T-cell (primary cell): ENCODE results near the gene KLHDC1. TPM values are rescaled to one million over a fixed set of nuclear protein-coding genes. Genes with fewer than 3 reads are reported as not detected.

Source experiments
- ATAC-seq, 4 experiments: fragments of 200-7000 bp in 3 of 4; fragments of 150-1000 bp in 1 of 4; cut with Tn5 transposase; replicated peaks in 1 of 4; 1 replicate in 3 of 4; 2 replicates in 1 of 4; pipeline ENCODE4 v1.10.0; 2021; ENCODE audit warnings: moderate library complexity in 3 of 4, mild to moderate bottlenecking in 2 of 4, moderate number of reproducible peaks in 1 of 4
- CTCF ChIA-PET, 2 donors: fragments of 300-600 bp; sonication (Branson Sonifier 250); formaldehyde crosslinking; loops; one replicate each; lab custom pipeline; 2022; ENCODE audit warnings: antibody characterized with exemption in 2 of 2; lab: Charles Lee
- POLR2A ChIA-PET, 2 donors: fragments of 300-600 bp; sonication (Branson Sonifier 250); formaldehyde crosslinking; loops; one replicate each; lab custom pipeline; 2022; ENCODE audit warnings: antibody characterized with exemption in 2 of 2; lab: Charles Lee
- DNase-seq, 35 experiments: peaks; one replicate each; pipeline versions ENCODE4 v3.0.0 to v3.0.0-alpha.2; 2013 to 2023
- H3K27ac ChIP-seq: one replicate; pipeline ENCODE4 v1.5.1; 2013; ENCODE audit warnings: low read length
- H3K27me3 ChIP-seq, 2 experiments: replicated peaks in 1 of 2; 1 replicate in 1 of 2; 2 replicates in 1 of 2; pipeline versions ENCODE4 v1.6.1 to v1.7.0; 2013; ENCODE audit warnings: low read length in 1 of 2, mixed read lengths in 1 of 2; ENCODE audit not compliant: control insufficient read depth in 2 of 2, insufficient read depth in 2 of 2; ENCODE audit errors: extremely low read depth in 1 of 2
- H3K36me3 ChIP-seq, 2 donors: 1 replicate in 1 of 2; 2 replicates in 1 of 2; pipeline versions ENCODE4 v1.6.1 to v1.7.0; 2013; ENCODE audit warnings: low read length in 1 of 2; ENCODE audit not compliant: control insufficient read depth in 2 of 2, insufficient read depth in 1 of 2; ENCODE audit errors: extremely low read depth in 1 of 2
- H3K4me1 ChIP-seq, 2 experiments: 1 replicate in 1 of 2; 2 replicates in 1 of 2; pipeline versions ENCODE4 v1.6.1 to v1.7.0; 2013; ENCODE audit warnings: low read length in 2 of 2, mixed read lengths in 1 of 2; ENCODE audit not compliant: insufficient read depth in 2 of 2, control insufficient read depth in 1 of 2; ENCODE audit errors: extremely low read depth in 1 of 2
- H3K4me3 ChIP-seq, 2 donors: 1 replicate in 1 of 2; 2 replicates in 1 of 2; pipeline versions ENCODE4 v1.5.1 to v1.7.0; 2013; ENCODE audit warnings: mild to moderate bottlenecking in 2 of 2, low read length in 1 of 2, moderate library complexity in 1 of 2; ENCODE audit not compliant: control insufficient read depth in 1 of 2; ENCODE audit errors: extremely low read depth in 1 of 2
- H3K9me3 ChIP-seq: 2 replicates; pipeline ENCODE4 v1.7.0; 2013
- H3K27ac Mint-ChIP-seq, 2 donors: one replicate each; pipeline ENCODE4 v1.8.0; 2020 to 2021; ENCODE audit warnings: mild to moderate bottlenecking in 2 of 2, mixed read lengths in 2 of 2
- H3K27me3 Mint-ChIP-seq, 2 donors: one replicate each; pipeline ENCODE4 v1.8.0; 2021 to 2022; ENCODE audit warnings: mixed read lengths in 2 of 2
- H3K36me3 Mint-ChIP-seq: one replicate; pipeline ENCODE4 v1.8.0; 2021; ENCODE audit warnings: mixed read lengths
- H3K4me1 Mint-ChIP-seq, 3 donors: one replicate each; pipeline ENCODE4 v1.8.0; 2020 to 2022; ENCODE audit warnings: mixed read lengths in 3 of 3, mild to moderate bottlenecking in 1 of 3
- H3K4me3 Mint-ChIP-seq, 3 donors: one replicate each; pipeline ENCODE4 v1.8.0; 2020 to 2022; ENCODE audit warnings: mild to moderate bottlenecking in 3 of 3, mixed read lengths in 3 of 3, moderate library complexity in 3 of 3
- H3K9me3 Mint-ChIP-seq, 3 donors: one replicate each; pipeline ENCODE4 v1.8.0; 2020 to 2022; ENCODE audit warnings: mixed read lengths in 3 of 3
- WGBS: methylation state at CpG from one replicate; pipeline ENCODE4 v1.1.5; 2013; ENCODE audit warnings: missing lambda C conversion rate; ENCODE audit not compliant: insufficient coverage; 5-methylcytosine and 5-hydroxymethylcytosine counted together
- total RNA-seq, 35 experiments: library from RNA in 6 of 35; stranded (reverse) in 6 of 35; fragments of 120-200 nt in 1 of 35; gene quantifications; one replicate each; pipeline versions ENCODE4 v1.2.1 to v1.2.4 and lab custom pipeline; 2013 to 2026

The KLHDC1 gene
- total RNA-seq, 5 donors from 2014 or later (not counting 1 experiment from before 2014, with no cell fraction given), result 8.8 to 12.5 (median 10.2) TPM

- peaks cover 0 to 4% (median 2%) of the 10 kb centered on the region in 3 donors for H3K9me3 Mint-ChIP-seq
- Histone ChIP-seq H3K27ac (no peak overlapping the region), H3K4me1 (no peaks in the 10 kb centered on the region), H3K36me3 (no peaks in the 10 kb centered on the region), H3K9me3 (no peaks in the 10 kb centered on the region), H3K4me3 (no peak overlapping the region), H3K27me3 (no peaks in the 10 kb centered on the region)
- H3K36me3 Mint-ChIP-seq, result no peaks in the 10 kb centered on the region
- ChIA-PET CTCF (interaction anchor here in 1 of 2 donors (0.5 kb wide), 1 partner anchor 12 kb away, joined by 8 read pairs; no protein-coding TSS in a partner anchor), POLR2A (no interaction called here)
- H3K4me3 Mint-ChIP-seq, result no peak overlapping the region
- ATAC-seq (no peak), DNase-seq (no peak)
- no peak overlapping the region for H3K27ac Mint-ChIP-seq
- no peaks in the 10 kb centered on the region for H3K4me1 Mint-ChIP-seq
- H3K27me3 Mint-ChIP-seq, result no peaks in the 10 kb centered on the region
These were observed 22.4 kb upstream of the KLHDC1 start for GRCh38 chr14:49670475-49670874.

- ATAC-seq, result no peak
- POLR2A ChIA-PET, result no interaction called here
These were observed 19.3 kb upstream of the KLHDC1 start for GRCh38 chr14:49673586-49673985.

GRCh38 chr14:49677643-49678042 is 15.3 kb upstream of the KLHDC1 start:
- WGBS, result 100% methylated on average over 3 of the region's 4 CpGs
- Mint-ChIP-seq H3K27ac (no peak overlapping the region), H3K9me3 (peaks cover 0 to 3% (median 2%) of the 10 kb centered on the region in 3 donors), H3K36me3 (peaks cover 4% of the 10 kb centered on the region), H3K27me3 (no peaks in the 10 kb centered on the region), H3K4me1 (no peaks in the 10 kb centered on the region), H3K4me3 (no peak overlapping the region)
- Histone ChIP-seq H3K36me3 (no peaks in the 10 kb centered on the region), H3K9me3 (no peaks in the 10 kb centered on the region), H3K27me3 (no peaks in the 10 kb centered on the region), H3K4me3 (no peak overlapping the region), H3K4me1 (no peaks in the 10 kb centered on the region), H3K27ac (no peak overlapping the region)
- ATAC-seq (no peak), DNase-seq (no peak)
- POLR2A ChIA-PET, result no interaction called here
- CTCF ChIA-PET, result interaction anchor here in 1 of 2 donors (0.6 kb wide), 1 partner anchor 41 kb away, joined by 3 read pairs; no protein-coding TSS in a partner anchor

More at GRCh38 chr14:49673586-49673985, 19.3 kb upstream of the KLHDC1 start:
- WGBS, result no CpG with 5 or more reads among the region's 2 CpGs
- Histone ChIP-seq H3K36me3 (no peaks in the 10 kb centered on the region), H3K9me3 (no peaks in the 10 kb centered on the region), H3K27me3 (no peaks in the 10 kb centered on the region), H3K4me3 (no peak overlapping the region), H3K27ac (no peak overlapping the region), H3K4me1 (no peaks in the 10 kb centered on the region)
- no peaks in the 10 kb centered on the region for H3K27me3 Mint-ChIP-seq
- no peak overlapping the region for H3K4me3 Mint-ChIP-seq
- no peaks in the 10 kb centered on the region for H3K36me3 Mint-ChIP-seq
- peaks cover 0 to 4% (median 2%) of the 10 kb centered on the region in 3 donors for H3K9me3 Mint-ChIP-seq
- no peaks in the 10 kb centered on the region for H3K4me1 Mint-ChIP-seq
- no peak for DNase-seq
- no peak overlapping the region for H3K27ac Mint-ChIP-seq
- CTCF ChIA-PET, result no interaction called here

- DNase-seq, result no peak
- no peak overlapping the region for H3K4me3 ChIP-seq
- ATAC-seq, result no peak
- H3K27ac ChIP-seq, result no peak overlapping the region
- H3K27ac Mint-ChIP-seq, result no peak overlapping the region
- H3K9me3 ChIP-seq, result no peaks in the 10 kb centered on the region
- H3K4me1 Mint-ChIP-seq, result no peaks in the 10 kb centered on the region
- ChIA-PET POLR2A (no interaction called here), CTCF (no interaction called here)
- H3K27me3 ChIP-seq, result no peaks in the 10 kb centered on the region
- no peak overlapping the region for H3K4me3 Mint-ChIP-seq
- WGBS, result no CpG with 5 or more reads among the region's 2 CpGs
- H3K4me1 ChIP-seq, result no peaks in the 10 kb centered on the region
- peaks cover 0 to under 1% (median 0%) of the 10 kb centered on the region in 3 donors for H3K9me3 Mint-ChIP-seq
- H3K36me3 Mint-ChIP-seq, result peaks cover 4% of the 10 kb centered on the region
- no peaks in the 10 kb centered on the region for H3K36me3 ChIP-seq
- H3K27me3 Mint-ChIP-seq, result no peaks in the 10 kb centered on the region
These were observed 13.6 kb upstream of the KLHDC1 start for GRCh38 chr14:49679271-49679670.

- Mint-ChIP-seq H3K4me1 (peaks cover 13 to 19% (median 17%) of the 10 kb centered on the region in 3 donors), H3K27me3 (no peaks in the 10 kb centered on the region), H3K36me3 (no peaks in the 10 kb centered on the region), H3K4me3 (peak overlapping the region; percentile 49 to 86 (median 64)), H3K27ac (no peak overlapping the region), H3K9me3 (no peaks in the 10 kb centered on the region)
- Histone ChIP-seq H3K4me3 (no peak overlapping the region), H3K4me1 (peaks cover 0 to 11% of the 10 kb centered on the region in 2 experiments), H3K36me3 (no peaks in the 10 kb centered on the region), H3K27ac (no peak overlapping the region), H3K27me3 (no peaks in the 10 kb centered on the region), H3K9me3 (no peaks in the 10 kb centered on the region)
- DNase-seq, result no peak
- ChIA-PET CTCF (interaction anchor here in 1 of 2 donors (1.1 kb wide), 1 partner anchor 20 kb away, joined by 3 read pairs; no protein-coding TSS in a partner anchor), POLR2A (interaction anchor here in 1 of 2 donors (0.7 kb wide), 1 partner anchor 137 kb away, joined by 3 read pairs; no protein-coding TSS in a partner anchor)
- WGBS, result 100% methylated on average over 1 of the region's 4 CpGs
- no peak for ATAC-seq
These were observed 6.5 kb upstream of the KLHDC1 start for GRCh38 chr14:49686425-49686824.

- 7% methylated on average over 58 of the region's 67 CpGs for WGBS
- Mint-ChIP-seq H3K36me3 (no peaks in the 10 kb centered on the region), H3K4me3 (peak within 1 kb of the TSS; percentile 83 to 86 (median 83)), H3K4me1 (peaks cover 23 to 28% (median 26%) of the 10 kb centered on the region in 3 donors), H3K27ac (peak within 1 kb of the TSS; percentile 71 to 88), H3K27me3 (no peaks in the 10 kb centered on the region), H3K9me3 (no peaks in the 10 kb centered on the region)
- no peaks in the 10 kb centered on the region for H3K9me3 ChIP-seq
- peaks cover 4 to 14% of the 10 kb centered on the region in 2 experiments for H3K4me1 ChIP-seq
- ChIA-PET CTCF (interaction anchor here (0.6 to 0.8 kb wide), 2 partner anchors 68 to 192 kb away, joined by 3 to 6 read pairs; partner anchors contain the start of genes MGAT2 (in 1 of the 2) and RPL36AL (in 1 of the 2)), POLR2A (no interaction called here)
- H3K27me3 ChIP-seq, result no peaks in the 10 kb centered on the region
- peak within 1 kb of the TSS; percentile 60 to 83 for H3K4me3 ChIP-seq
- peak within 1 kb of the TSS; percentile 62 for H3K27ac ChIP-seq
- ATAC-seq, result peak; percentile 81 to 87 (median 83)
- peak; percentile 6 to 81 (median 57) for DNase-seq
- no peaks in the 10 kb centered on the region for H3K36me3 ChIP-seq
These were observed 4.8 kb upstream of the KLHDC1 start, which contains the start of gene POLE2 for GRCh38 chr14:49687942-49688700. Gene POLE2, minus strand, starts transcription at chr14:49688214. Its CDS starts 11 bp downstream, at chr14:49688203.
